ENCODE measurements around the gene INSIG2.

The INSIG2 gene

GRCh38 chr2:118098307-118099030 lies 10.2 kb downstream of the INSIG2 start:
- no peaks in the 10 kb centered on the region for H3K36me3 ChIP-seq (ENCODE audit: control insufficient read depth, insufficient read depth, low read length)
- H3K27me3 ChIP-seq (ENCODE audit: control insufficient read depth, insufficient read depth, low read length): no peaks in the 10 kb centered on the region
- H3K9ac ChIP-seq: no peak overlapping the region
- no peaks in the 10 kb centered on the region for H3K9me3 ChIP-seq (ENCODE audit: control insufficient read depth, low read length)
- no peak overlapping the region for H3K27ac ChIP-seq
- no peak overlapping the region for H3K4me2 ChIP-seq (ENCODE audit: low read length)
- peaks cover 3% of the 10 kb centered on the region for H3K4me1 ChIP-seq
- peaks cover 7% of the 10 kb centered on the region for H3K79me2 ChIP-seq
- no peak overlapping the region for H3K4me3 ChIP-seq (ENCODE audit: low read depth, low read length)
- no peak overlapping the region for H2AFZ ChIP-seq
- no peak for TF ChIP-seq CTCF (IDR thresholded peaks at IDR 0.05)

GRCh38 chr2:118102433-118103082 lies 14.3 kb downstream of the INSIG2 start:
- H3K36me3 ChIP-seq (ENCODE audit: control insufficient read depth, insufficient read depth, low read length): no peaks in the 10 kb centered on the region
- no peaks in the 10 kb centered on the region for H3K4me1 ChIP-seq
- no peak for TF ChIP-seq CTCF (IDR thresholded peaks at IDR 0.05)

GRCh38 chr2:118103951-118104940 lies 16.0 kb downstream of the INSIG2 start:
- Histone ChIP-seq H3K4me3 (ENCODE audit: low read depth, low read length) (no peak overlapping the region), H3K4me2 (ENCODE audit: low read length) (no peak overlapping the region), H3K79me2 (no peaks in the 10 kb centered on the region), H3K36me3 (ENCODE audit: control insufficient read depth, insufficient read depth, low read length) (no peaks in the 10 kb centered on the region), H3K27me3 (ENCODE audit: control insufficient read depth, insufficient read depth, low read length) (no peaks in the 10 kb centered on the region), H3K27ac (no peak overlapping the region), H3K9ac (no peak overlapping the region), H2AFZ (no peak overlapping the region), H3K9me3 (ENCODE audit: control insufficient read depth, low read length) (no peaks in the 10 kb centered on the region), H3K4me1 (no peaks in the 10 kb centered on the region)
- no peak for TF ChIP-seq CTCF (IDR thresholded peaks at IDR 0.05)

More at GRCh38 chr2:118102433-118103082, 14.3 kb downstream of the INSIG2 start:
- Histone ChIP-seq H3K4me2 (ENCODE audit: low read length) (no peak overlapping the region), H2AFZ (no peak overlapping the region), H3K27me3 (ENCODE audit: control insufficient read depth, insufficient read depth, low read length) (no peaks in the 10 kb centered on the region), H3K9me3 (ENCODE audit: control insufficient read depth, low read length) (no peaks in the 10 kb centered on the region), H3K27ac (no peak overlapping the region), H3K4me3 (ENCODE audit: low read depth, low read length) (no peak overlapping the region), H3K79me2 (no peaks in the 10 kb centered on the region), H3K9ac (no peak overlapping the region)

- Histone ChIP-seq H3K27ac (no peak overlapping the region), H3K36me3 (ENCODE audit: control insufficient read depth, insufficient read depth, low read length) (no peaks in the 10 kb centered on the region), H2AFZ (no peak overlapping the region), H3K4me3 (ENCODE audit: low read depth, low read length) (no peak overlapping the region), H3K27me3 (ENCODE audit: control insufficient read depth, insufficient read depth, low read length) (no peaks in the 10 kb centered on the region), H3K9ac (no peak overlapping the region), H3K79me2 (no peaks in the 10 kb centered on the region), H3K4me2 (ENCODE audit: low read length) (no peak overlapping the region), H3K4me1 (no peaks in the 10 kb centered on the region), H3K9me3 (ENCODE audit: control insufficient read depth, low read length) (no peaks in the 10 kb centered on the region)
- no peak for TF ChIP-seq CTCF (IDR thresholded peaks at IDR 0.05)
These were observed 17.2 kb downstream of the INSIG2 start for GRCh38 chr2:118105497-118105896.
